Skin of body (tissue), 2 donors: ENCODE measurements around the gene ABHD16B. TPM values are rescaled to one million over a fixed set of nuclear protein-coding genes. Genes with fewer than 3 reads are reported as not detected.

Experiments used
- DNase-seq: peaks from one replicate; lab custom pipeline; 2025; lab: John Stamatoyannopoulos, UW
- total RNA-seq: library from RNA; depleted of rRNA; stranded (reverse); fragments of >200 nt; gene quantifications from one replicate; pipeline ENCODE4 v1.2.3, GENCODE V29; 2014

Gene ABHD16B
- total RNA-seq, result not detected

GRCh38 chr20:63861365-63861934, at the start of gene ABHD16B:
TSS of gene ABHD16B (plus strand) at chr20:63861498. CDS start at chr20:63861541, 43 bp downstream.
- DNase-seq, result no peak

- no peak for DNase-seq
Measured at GRCh38 chr20:63814891-63815614, 46.2 kb upstream of the ABHD16B start.

- DNase-seq, result no peak
Measured at GRCh38 chr20:63815615-63816253, 45.6 kb upstream of the ABHD16B start.

GRCh38 chr20:63819224-63819921, 41.9 kb upstream of the ABHD16B start:
- no peak for DNase-seq

- no peak for DNase-seq
Measured at GRCh38 chr20:63821811-63822210, 39.5 kb upstream of the ABHD16B start.

- DNase-seq, result no peak
Measured at GRCh38 chr20:63822276-63822696, 39.0 kb upstream of the ABHD16B start.

- no peak for DNase-seq
Measured at GRCh38 chr20:63823691-63824311, 37.5 kb upstream of the ABHD16B start.

GRCh38 chr20:63825331-63826118, 35.8 kb upstream of the ABHD16B start:
- no peak for DNase-seq

GRCh38 chr20:63826753-63827152, 34.5 kb upstream of the ABHD16B start:
- DNase-seq, result no peak

GRCh38 chr20:63828124-63828523, 33.2 kb upstream of the ABHD16B start:
- no peak for DNase-seq

- DNase-seq, result no peak
Measured at GRCh38 chr20:63828545-63828944, 32.8 kb upstream of the ABHD16B start.

GRCh38 chr20:63828951-63829350, 32.3 kb upstream of the ABHD16B start:
- DNase-seq, result no peak

- no peak for DNase-seq
Measured at GRCh38 chr20:63829603-63829944, 31.7 kb upstream of the ABHD16B start.

GRCh38 chr20:63829945-63830835, 31.1 kb upstream of the ABHD16B start:
- DNase-seq, result no peak

- DNase-seq, result no peak
Measured at GRCh38 chr20:63830841-63831588, 30.3 kb upstream of the ABHD16B start, which contains the start of gene ZBTB46. TSS of gene ZBTB46 (minus strand) at chr20:63831264. CDS start at chr20:63790757, 40,507 bp downstream.

GRCh38 chr20:63831646-63831992, 29.7 kb upstream of the ABHD16B start:
- no peak for DNase-seq

- DNase-seq, result no peak
Measured at GRCh38 chr20:63831993-63832686, 29.2 kb upstream of the ABHD16B start.

GRCh38 chr20:63833776-63834490, 27.4 kb upstream of the ABHD16B start:
- DNase-seq, result no peak
